HL-60 (cell line): ENCODE data around the gene TMCO6.

Experiments
- CTCF ChIP-seq: IDR thresholded peaks from one replicate; pipeline ENCODE4 v1.5.1; 2011; ENCODE audit warnings: low read length, control low read depth, inconsistent platforms; ENCODE audit not compliant: insufficient read depth
- GABPA ChIP-seq: IDR thresholded peaks from 2 replicates; pipeline ENCODE4 v1.6.1; 2012; ENCODE audit warnings: low read depth
- POLR2AphosphoS5 ChIP-seq: IDR thresholded peaks from 2 replicates; pipeline ENCODE4 v1.6.1; 2012; ENCODE audit warnings: low read depth
- REST ChIP-seq: IDR thresholded peaks from 2 replicates; pipeline ENCODE4 v1.6.1; 2012; ENCODE audit warnings: low read depth; ENCODE audit not compliant: insufficient replicate concordance

- TF ChIP-seq CTCF (no peak), POLR2AphosphoS5 (no peak), REST (no peak), GABPA (no peak)
These were observed 11.3 kb upstream of the TMCO6 start for GRCh38 chr5:140627972-140628371.
